H54 (cell line): Measurements from ENCODE around the gene GPR142.

ENCODE experiments used
- DNase-seq: peaks from one replicate; pipeline ENCODE4 v3.0.0; 2011; ENCODE audit warnings: low spot score, mixed read lengths; ENCODE audit not compliant: insufficient read length
- FAIRE-seq: peaks from 3 replicates; lab custom pipeline; 2011; peaks lifted over from hg19 to GRCh38; lab: Jason Lieb, UNC
- POLR2A ChIP-seq: IDR thresholded peaks from 2 replicates; pipeline ENCODE4 v1.6.1; 2011; ENCODE audit warnings: low read depth, mild to moderate bottlenecking, low read length

Gene GPR142

DNA sequence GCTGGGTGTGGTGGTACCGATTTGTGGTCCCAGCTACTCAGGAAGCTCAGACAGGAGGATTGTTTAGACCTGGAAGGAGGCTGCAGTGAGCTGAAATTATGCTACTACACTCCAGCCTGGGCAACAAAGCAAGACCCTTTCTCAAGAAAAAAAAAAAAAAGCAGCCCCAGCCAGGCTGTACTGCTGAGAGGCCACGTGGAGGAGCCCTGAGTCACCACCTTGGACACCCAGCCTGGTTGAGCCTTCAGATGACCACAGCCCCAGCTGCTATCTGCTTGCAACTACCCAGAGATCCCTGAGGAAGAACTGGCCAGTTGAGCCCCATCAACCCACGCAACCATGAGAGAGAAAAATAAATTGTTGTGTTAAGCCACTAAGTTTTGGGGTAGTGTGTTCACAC, 41.0 kb downstream of the GPR142 start:
- no peak for FAIRE-seq

DNA sequence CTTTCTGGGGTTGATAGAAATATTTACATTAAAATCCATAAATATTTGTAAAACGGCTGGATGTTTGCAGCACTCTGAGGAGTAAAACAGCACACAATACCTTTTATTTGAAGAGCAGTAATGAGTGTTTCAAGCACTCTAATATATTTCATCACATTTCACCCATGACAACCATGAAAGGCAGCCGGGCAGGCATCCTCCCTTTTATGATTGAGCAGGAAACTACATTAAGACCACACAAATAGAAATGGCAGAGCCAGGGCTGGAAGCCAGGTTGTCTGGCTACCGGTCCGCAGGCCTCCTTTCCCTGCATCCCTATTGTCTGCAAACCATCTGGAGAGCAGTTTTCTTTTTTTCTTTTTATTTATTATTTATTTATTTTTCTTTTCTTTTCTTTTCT, 41.5 kb downstream of the GPR142 start:
- DNase-seq (no peak), FAIRE-seq (no peak)
- no peak for TF ChIP-seq POLR2A

More for the DNA sequence above, 41.0 kb downstream of the GPR142 start:
- TF ChIP-seq POLR2A, result no peak
- DNase-seq, result no peak

DNA sequence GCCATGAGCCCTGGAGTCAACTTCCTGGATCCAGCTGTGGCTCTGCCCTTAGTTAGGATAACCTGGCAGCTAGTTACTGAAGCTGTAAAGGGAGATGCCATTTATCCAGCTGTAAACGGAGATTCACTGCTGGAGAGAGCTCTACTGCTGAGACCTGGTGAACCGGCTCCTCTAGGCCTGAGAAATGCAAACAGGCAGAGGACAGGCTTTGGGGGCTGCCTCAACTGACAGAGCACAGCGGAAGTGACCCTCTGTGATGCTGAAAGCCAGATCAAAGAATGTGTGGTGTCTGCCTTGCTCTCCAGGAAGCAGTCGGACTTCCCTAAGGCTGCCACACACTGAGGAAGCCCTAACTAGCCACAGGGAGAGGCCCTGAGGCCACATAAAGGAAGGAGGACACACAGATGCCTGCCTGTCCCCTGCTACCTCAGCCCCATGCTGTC, 42.7 kb downstream of the GPR142 start:
- TF ChIP-seq POLR2A, result no peak
- DNase-seq, result no peak
- FAIRE-seq, result no peak

DNA sequence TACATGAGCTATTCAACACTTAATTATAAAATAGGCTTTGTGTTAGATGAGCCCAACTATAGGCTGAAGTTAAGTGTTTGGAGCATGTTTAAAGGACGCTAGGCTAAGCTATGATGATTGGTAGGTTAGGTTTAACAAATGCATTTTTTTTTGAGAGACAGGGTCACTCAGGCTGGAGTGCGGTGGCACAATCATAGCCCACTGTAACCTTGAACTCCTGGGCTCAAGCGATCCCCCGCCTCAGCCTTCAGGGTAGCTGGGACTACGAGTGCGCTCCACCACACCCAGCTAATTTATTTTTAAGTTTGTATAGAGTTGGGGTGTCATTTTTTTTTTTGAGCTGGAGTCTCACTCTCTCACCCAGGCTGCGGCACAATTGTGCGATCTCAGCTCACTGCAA, 45.3 kb downstream of the GPR142 start:
- no peak for FAIRE-seq
- no peak for TF ChIP-seq POLR2A

DNA sequence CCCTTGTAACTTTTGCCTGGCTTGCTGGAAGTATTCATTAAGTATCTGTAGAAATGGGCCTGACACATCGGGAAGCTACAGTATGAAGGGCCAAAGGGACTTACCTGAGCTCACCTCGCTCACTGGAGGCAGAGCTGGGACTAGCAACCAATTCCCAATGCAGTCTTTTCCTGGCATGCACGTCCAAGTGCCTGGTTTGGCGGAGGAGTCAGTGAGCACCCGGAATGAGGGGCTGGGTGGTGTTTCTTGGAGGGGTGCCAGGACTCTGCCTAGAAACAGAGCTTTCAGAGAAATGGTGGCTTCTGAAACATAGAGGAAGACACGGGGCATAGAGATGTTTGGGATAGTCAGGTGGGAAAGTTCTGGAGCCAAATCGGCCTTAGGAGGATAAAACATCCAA, 46.2 kb downstream of the GPR142 start:
- FAIRE-seq, result no peak
- DNase-seq, result no peak
- no peak for TF ChIP-seq POLR2A

More for the DNA sequence above, 45.3 kb downstream of the GPR142 start:
- no peak for DNase-seq

DNA sequence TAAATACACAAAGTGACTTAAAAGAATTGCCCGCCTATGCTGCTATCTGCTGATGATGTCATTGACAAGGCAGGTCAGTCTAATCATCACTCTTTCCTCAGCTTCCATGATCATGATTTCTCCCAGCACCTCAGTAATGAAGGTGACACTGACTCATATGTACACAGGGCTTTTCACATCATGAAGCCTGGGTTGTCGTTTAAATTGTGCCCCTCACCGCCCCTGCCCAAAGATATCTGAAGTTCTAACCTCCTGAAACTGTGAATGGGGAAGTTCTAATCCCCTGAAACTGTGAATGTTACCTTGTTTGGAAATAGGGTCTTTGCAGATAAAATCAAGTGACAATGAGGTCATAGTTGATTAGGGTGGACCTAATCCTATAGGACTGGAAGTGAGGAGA, 47.2 kb downstream of the GPR142 start:
- TF ChIP-seq POLR2A, result no peak
- FAIRE-seq (no peak), DNase-seq (no peak)

DNA sequence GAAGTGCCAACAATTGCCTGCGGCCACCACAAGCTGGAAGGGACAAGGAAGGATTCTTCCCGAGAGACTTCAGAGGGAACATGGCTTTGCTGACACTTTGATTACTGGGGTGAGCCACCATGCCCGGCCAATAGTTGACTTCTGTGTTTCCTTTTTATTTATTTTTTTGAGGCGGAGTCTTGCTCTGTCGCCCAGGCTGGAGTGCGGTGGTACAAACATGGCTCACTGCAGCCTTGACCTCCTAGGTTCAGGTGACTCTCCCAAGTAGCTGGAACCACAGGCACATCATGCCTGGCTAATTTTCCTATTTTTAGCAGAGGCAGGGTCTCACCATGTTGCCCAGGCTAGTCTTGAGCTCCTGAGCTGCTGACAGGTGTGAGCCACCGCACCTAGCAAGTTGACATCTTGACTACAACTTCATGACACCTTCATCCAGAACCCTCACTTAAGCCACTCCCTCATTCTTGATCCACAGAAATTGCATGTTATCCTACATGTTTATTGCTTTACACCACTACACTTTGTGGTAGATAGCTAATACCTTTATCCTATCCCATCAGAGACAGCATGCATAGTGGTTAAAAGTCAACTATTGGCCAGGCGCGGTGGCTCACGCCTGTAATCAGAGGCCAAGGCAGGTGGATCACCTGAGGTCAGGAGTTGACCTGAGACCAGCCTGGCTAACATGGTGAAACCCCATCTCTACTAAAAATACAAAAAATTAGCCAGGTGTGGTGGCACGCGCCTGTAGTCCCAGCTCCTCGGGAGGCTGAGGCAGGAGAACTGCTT, 48.5 kb downstream of the GPR142 start:
- DNase-seq (no peak), FAIRE-seq (no peak)
- no peak for TF ChIP-seq POLR2A

DNA sequence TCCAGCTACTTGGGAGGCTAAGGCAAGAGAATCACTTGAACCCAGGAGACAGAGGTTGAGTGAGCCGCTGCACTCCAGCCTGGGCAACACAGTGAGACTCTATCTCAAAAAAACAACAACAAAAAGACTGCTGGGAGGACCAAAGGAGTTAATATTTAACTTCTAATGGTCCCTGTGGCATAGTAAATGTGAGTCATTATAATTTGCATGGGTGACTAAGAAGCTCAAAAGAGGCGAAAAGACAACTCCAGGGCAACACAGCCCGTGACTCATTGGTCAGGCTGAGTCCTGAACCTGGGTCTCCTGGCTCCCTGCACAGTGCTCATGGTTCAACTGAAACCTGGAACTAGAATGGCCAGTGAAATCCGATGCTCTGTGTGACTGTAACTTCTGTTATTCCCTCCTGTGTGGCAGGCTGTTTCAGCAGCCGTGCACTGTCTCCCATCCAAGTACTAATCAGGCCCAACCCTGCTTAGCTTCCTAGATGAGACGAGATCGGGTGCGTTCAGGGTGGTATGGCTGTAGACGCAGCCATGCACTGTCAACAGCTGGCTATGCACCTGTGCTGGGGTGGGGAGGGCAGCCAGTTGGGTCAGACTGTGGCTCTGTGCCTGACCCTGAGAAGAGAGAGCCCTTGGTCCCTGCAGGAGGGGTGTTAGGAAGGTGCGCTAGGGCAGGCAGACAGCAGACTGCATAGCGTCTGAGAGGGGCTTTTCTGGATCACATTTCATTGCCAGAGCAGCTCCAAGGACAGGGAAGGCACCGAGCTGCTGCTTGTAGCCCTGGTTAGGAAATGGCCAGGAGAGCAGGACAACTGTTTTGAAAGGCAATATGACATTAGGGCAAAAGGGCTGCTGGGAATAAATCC, 50.1 kb downstream of the GPR142 start:
- no peak for TF ChIP-seq POLR2A
- DNase-seq, result peak; percentile 88
- no peak for FAIRE-seq

DNA sequence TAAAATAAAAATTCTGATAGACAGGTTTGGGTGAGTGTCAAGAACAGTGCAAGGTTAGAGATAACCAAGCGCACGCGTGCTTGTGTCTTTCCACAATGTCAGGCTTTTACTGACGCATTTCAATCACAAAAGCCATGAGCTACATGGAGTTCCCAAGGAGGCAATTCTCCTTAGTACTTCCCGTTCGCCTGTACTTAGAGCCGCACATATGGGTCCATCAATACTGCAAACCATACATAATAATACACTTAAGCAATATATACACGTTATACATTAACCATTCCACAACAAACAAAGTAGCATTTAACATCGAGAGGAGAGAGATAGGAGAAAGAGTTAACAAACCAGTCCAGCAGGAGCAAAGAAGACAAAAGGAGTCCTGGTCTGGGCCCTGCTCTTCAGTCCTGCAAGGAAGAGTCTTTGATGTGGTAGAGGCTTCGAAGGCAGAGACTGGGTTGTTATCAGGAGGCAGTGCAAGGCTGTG, 52.7 kb downstream of the GPR142 start:
- DNase-seq (no peak), FAIRE-seq (no peak)
- no peak for TF ChIP-seq POLR2A
